BLaER1 (cell line): ENCODE data around the gene FGFBP2.
A peak's percentile ranks its signal among the peaks of the same experiment; 100 is the strongest.

Experiments
- H3K27ac ChIP-seq: shearing (Covaris generic); formaldehyde crosslinking; 2 replicates; pipeline ENCODE4 v1.8.1; 2022
- H3K27me3 ChIP-seq: shearing (Covaris generic); formaldehyde crosslinking; 2 replicates; pipeline ENCODE4 v1.8.1; 2022
- H3K36me3 ChIP-seq: shearing (Covaris generic); formaldehyde crosslinking; 2 replicates; pipeline ENCODE4 v1.8.1; 2022
- H3K4me1 ChIP-seq: shearing (Covaris generic); formaldehyde crosslinking; 2 replicates; pipeline ENCODE4 v1.8.1; 2022
- H3K4me2 ChIP-seq: shearing (Covaris generic); formaldehyde crosslinking; 2 replicates; pipeline ENCODE4 v1.8.1; 2022
- H3K4me3 ChIP-seq: shearing (Covaris generic); formaldehyde crosslinking; 2 replicates; pipeline ENCODE4 v1.8.1; 2022
- H3K9ac ChIP-seq: shearing (Covaris generic); formaldehyde crosslinking; 2 replicates; pipeline ENCODE4 v1.8.1; 2022
- H3K9me3 ChIP-seq: shearing (Covaris generic); formaldehyde crosslinking; 2 replicates; pipeline ENCODE4 v1.8.1; 2022
- H4K20me1 ChIP-seq: shearing (Covaris generic); formaldehyde crosslinking; 2 replicates; pipeline ENCODE4 v1.8.1; 2022
- Cebpa-rat ChIP-seq: shearing (Covaris generic); IDR thresholded peaks from 2 replicates; pipeline ENCODE4 v1.8.1; 2022

FGFBP2 gene

GRCh38 chr4:15968551-15969300 lies 5.8 kb upstream of the FGFBP2 start:
- no peak for TF ChIP-seq Cebpa-rat
- Histone ChIP-seq H3K4me1 (peaks cover 3% of the 10 kb centered on the region), H3K9ac (no peak overlapping the region), H3K36me3 (no peaks in the 10 kb centered on the region), H3K9me3 (peaks cover 15% of the 10 kb centered on the region), H3K4me2 (no peak overlapping the region), H3K4me3 (no peak overlapping the region), H3K27ac (no peak overlapping the region), H4K20me1 (no peaks in the 10 kb centered on the region), H3K27me3 (no peaks in the 10 kb centered on the region)

- Histone ChIP-seq H4K20me1 (no peaks in the 10 kb centered on the region), H3K9me3 (peaks cover 7% of the 10 kb centered on the region; the same call in 1 of the 2 replicates), H3K4me1 (peaks cover 12% of the 10 kb centered on the region), H3K9ac (no peak overlapping the region), H3K4me3 (no peak overlapping the region), H3K27ac (no peak overlapping the region), H3K36me3 (no peaks in the 10 kb centered on the region), H3K27me3 (no peaks in the 10 kb centered on the region), H3K4me2 (no peak overlapping the region)
- TF ChIP-seq Cebpa-rat = no peak
Observed at GRCh38 chr4:15965325-15965724, 2.4 kb upstream of the FGFBP2 start.

- TF ChIP-seq Cebpa-rat = no peak
- no peaks in the 10 kb centered on the region for H3K27me3 ChIP-seq
- H3K27ac ChIP-seq = no peak overlapping the region
- no peaks in the 10 kb centered on the region for H4K20me1 ChIP-seq
- H3K4me2 ChIP-seq = no peak overlapping the region
- H3K4me1 ChIP-seq = peaks cover 12% of the 10 kb centered on the region
- H3K4me3 ChIP-seq = no peak overlapping the region
- peaks cover 7% of the 10 kb centered on the region; the same call in 1 of the 2 replicates for H3K9me3 ChIP-seq
- no peaks in the 10 kb centered on the region for H3K36me3 ChIP-seq
- no peak overlapping the region for H3K9ac ChIP-seq
Observed at GRCh38 chr4:15964159-15964558, 1.2 kb upstream of the FGFBP2 start.

- H3K27ac ChIP-seq = no peak overlapping the region
- no peak for TF ChIP-seq Cebpa-rat
- H3K4me2 ChIP-seq = peak overlapping the region; percentile 58
- peaks cover 7% of the 10 kb centered on the region; the same call in 1 of the 2 replicates for H3K9me3 ChIP-seq
- no peaks in the 10 kb centered on the region for H4K20me1 ChIP-seq
- H3K4me1 ChIP-seq = peaks cover 12% of the 10 kb centered on the region
- H3K36me3 ChIP-seq = no peaks in the 10 kb centered on the region
- no peak overlapping the region for H3K9ac ChIP-seq
- H3K27me3 ChIP-seq = no peaks in the 10 kb centered on the region
- H3K4me3 ChIP-seq = no peak overlapping the region
Observed at GRCh38 chr4:15963576-15963975, 601 bp upstream of the FGFBP2 start.

GRCh38 chr4:15961781-15962510 lies 1.0 kb downstream of the FGFBP2 start:
- Histone ChIP-seq H3K36me3 (no peaks in the 10 kb centered on the region), H3K9me3 (peaks cover 7% of the 10 kb centered on the region; the same call in 1 of the 2 replicates), H4K20me1 (no peaks in the 10 kb centered on the region), H3K4me3 (no peak overlapping the region), H3K27ac (no peak overlapping the region), H3K9ac (no peak overlapping the region), H3K4me2 (no peak overlapping the region), H3K27me3 (no peaks in the 10 kb centered on the region), H3K4me1 (peaks cover 12% of the 10 kb centered on the region)
- no peak for TF ChIP-seq Cebpa-rat

- peaks cover 26% of the 10 kb centered on the region for H3K9me3 ChIP-seq
- H3K27ac ChIP-seq = no peak overlapping the region
- no peaks in the 10 kb centered on the region for H3K27me3 ChIP-seq
- H3K4me3 ChIP-seq = no peak overlapping the region
- H3K9ac ChIP-seq = no peak overlapping the region
- H4K20me1 ChIP-seq = no peaks in the 10 kb centered on the region
- H3K4me2 ChIP-seq = no peak overlapping the region
- H3K4me1 ChIP-seq = peaks cover 15% of the 10 kb centered on the region
- TF ChIP-seq Cebpa-rat = no peak
- H3K36me3 ChIP-seq = no peaks in the 10 kb centered on the region
Observed at GRCh38 chr4:15958562-15958961, 4.4 kb downstream of the FGFBP2 start.

- Histone ChIP-seq H3K4me3 (no peak overlapping the region), H3K4me2 (peak overlapping the region; percentile 48; the same call in 1 of the 2 replicates), H3K4me1 (peaks cover 6% of the 10 kb centered on the region), H3K9me3 (peaks cover 35% of the 10 kb centered on the region), H3K9ac (no peak overlapping the region), H3K27me3 (no peaks in the 10 kb centered on the region), H3K27ac (no peak overlapping the region), H4K20me1 (no peaks in the 10 kb centered on the region), H3K36me3 (no peaks in the 10 kb centered on the region)
- TF ChIP-seq Cebpa-rat = no peak
Observed at GRCh38 chr4:15956179-15956850, 6.7 kb downstream of the FGFBP2 start.

GRCh38 chr4:15955670-15956069 lies 7.3 kb downstream of the FGFBP2 start:
- no peak overlapping the region for H3K27ac ChIP-seq
- no peaks in the 10 kb centered on the region for H3K27me3 ChIP-seq
- H3K4me3 ChIP-seq = no peak overlapping the region
- H4K20me1 ChIP-seq = no peaks in the 10 kb centered on the region
- H3K36me3 ChIP-seq = no peaks in the 10 kb centered on the region
- H3K9me3 ChIP-seq = peaks cover 35% of the 10 kb centered on the region
- H3K4me1 ChIP-seq = peaks cover 6% of the 10 kb centered on the region
- TF ChIP-seq Cebpa-rat = no peak
- H3K9ac ChIP-seq = no peak overlapping the region
- H3K4me2 ChIP-seq = peak overlapping the region; percentile 48; the same call in 1 of the 2 replicates

- no peak overlapping the region for H3K9ac ChIP-seq
- H3K36me3 ChIP-seq = no peaks in the 10 kb centered on the region
- H3K27me3 ChIP-seq = no peaks in the 10 kb centered on the region
- H3K4me2 ChIP-seq = no peak overlapping the region
- peaks cover 35% of the 10 kb centered on the region for H3K9me3 ChIP-seq
- TF ChIP-seq Cebpa-rat = no peak
- H4K20me1 ChIP-seq = no peaks in the 10 kb centered on the region
- H3K4me1 ChIP-seq = peaks cover 6% of the 10 kb centered on the region
- no peak overlapping the region for H3K4me3 ChIP-seq
- no peak overlapping the region for H3K27ac ChIP-seq
Observed at GRCh38 chr4:15953625-15954024, 9.3 kb downstream of the FGFBP2 start.

GRCh38 chr4:15951781-15952180 lies 11.2 kb downstream of the FGFBP2 start:
- Histone ChIP-seq H3K27me3 (no peaks in the 10 kb centered on the region), H3K4me1 (peaks cover 6% of the 10 kb centered on the region), H3K9ac (no peak overlapping the region), H3K36me3 (no peaks in the 10 kb centered on the region), H3K9me3 (peaks cover 35% of the 10 kb centered on the region), H4K20me1 (no peaks in the 10 kb centered on the region), H3K27ac (no peak overlapping the region), H3K4me3 (no peak overlapping the region), H3K4me2 (no peak overlapping the region)
- no peak for TF ChIP-seq Cebpa-rat
